SK-N-MC (cell line): ENCODE measurements around the gene ESPNL.

Source experiments
- DNase-seq: peaks from one replicate; pipeline ENCODE4 v3.0.0-alpha.2; 2011; ENCODE audit warnings: low read depth, low spot score
- H3K27ac ChIP-seq: fragments of 200-600 bp; sonication (generic); 2 replicates; pipeline ENCODE4 v1.5.1; 2016; ENCODE audit warnings: mixed run types
- H3K36me3 ChIP-seq: fragments of 200-600 bp; sonication (generic); 2 replicates; pipeline ENCODE4 v1.6.1; 2017; ENCODE audit warnings: antibody characterized with exemption, low read length, mixed read lengths; ENCODE audit not compliant: insufficient read depth
- H3K4me3 ChIP-seq: fragments of 200-600 bp; sonication (generic); 2 replicates; pipeline ENCODE4 v1.5.1; 2016
- H3K9ac ChIP-seq: fragments of 200-600 bp; sonication (generic); 2 replicates; pipeline ENCODE4 v1.8.0; 2017; ENCODE audit warnings: mixed run types, mixed read lengths; ENCODE audit not compliant: insufficient read length
- H3K9me3 ChIP-seq: fragments of 200-600 bp; sonication (generic); 2 replicates; pipeline ENCODE4 v1.6.1; 2017; ENCODE audit warnings: low read depth, mild to moderate bottlenecking, antibody characterized with exemption, low read length, moderate library complexity, mixed read lengths
- EZH2 ChIP-seq: fragments of 200-600 bp; sonication (generic); IDR thresholded peaks from one replicate; pipeline ENCODE4 v1.6.1; 2017; ENCODE audit warnings: antibody characterized with exemption
- FOXP2 ChIP-seq: optimal IDR thresholded peaks from 2 replicates; pipeline ENCODE3; 2011; ENCODE audit warnings: mild to moderate bottlenecking, moderate library complexity; ENCODE audit not compliant: insufficient read depth; ENCODE audit errors: extremely low read length, control extremely low read depth
- POLR2AphosphoS5 ChIP-seq: IDR thresholded peaks from 2 replicates; pipeline ENCODE4 v1.6.1; 2012; ENCODE audit warnings: mild to moderate bottlenecking, low read depth, low read length, borderline replicate concordance

ESPNL gene

DNA sequence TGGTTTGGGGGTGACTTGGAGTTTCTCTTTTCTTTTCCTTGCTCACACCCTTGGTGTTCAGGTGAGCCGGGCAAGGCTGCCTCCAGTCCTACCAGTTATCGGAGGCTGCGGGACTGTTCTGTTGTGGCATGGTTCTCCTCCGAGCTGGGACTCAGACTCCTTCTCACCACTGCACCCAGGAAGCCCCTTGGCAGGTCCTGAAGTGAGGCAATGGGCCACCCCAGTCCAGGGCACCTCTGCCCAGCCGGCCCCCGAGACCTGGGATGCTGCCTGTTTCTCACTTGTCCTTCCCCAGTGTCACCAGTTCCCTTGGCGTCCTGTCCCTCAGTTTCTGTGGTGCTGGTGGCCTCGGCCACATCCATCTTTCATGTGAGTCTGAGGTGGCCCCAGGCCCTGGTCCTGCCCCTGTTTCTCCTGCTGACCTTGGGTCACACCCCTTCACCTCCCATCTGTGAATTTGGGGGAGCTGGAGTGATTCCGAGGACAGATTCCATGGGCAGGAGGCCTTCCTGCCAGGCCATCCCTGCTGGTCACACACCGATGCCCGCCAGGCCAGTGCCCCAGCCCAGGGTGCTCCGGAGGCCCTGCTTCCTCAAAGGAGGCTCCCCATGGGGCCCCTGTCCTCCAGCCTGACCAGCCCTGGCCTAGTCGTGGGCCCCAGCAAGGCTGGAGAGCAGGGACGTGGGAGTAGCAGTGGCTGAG, 31.8 kb downstream of the ESPNL start:
- TF ChIP-seq FOXP2 (no peak), EZH2 (no peak), POLR2AphosphoS5 (no peak)
- no peak for DNase-seq
- no peak overlapping the region for H3K9ac ChIP-seq

GRCh38 chr2:238132463-238133450, 32.6 kb downstream of the ESPNL start:
- no peaks in the 10 kb centered on the region for H3K9me3 ChIP-seq
- DNase-seq, result no peak
- no peak overlapping the region for H3K9ac ChIP-seq
- H3K27ac ChIP-seq, result no peak overlapping the region
- H3K4me3 ChIP-seq, result no peak overlapping the region
- no peaks in the 10 kb centered on the region for H3K36me3 ChIP-seq
- no peak for TF ChIP-seq FOXP2
- TF ChIP-seq POLR2AphosphoS5, result no peak
- no peak for TF ChIP-seq EZH2

More for the DNA sequence above, 31.8 kb downstream of the ESPNL start:
- Histone ChIP-seq H3K36me3 (no peaks in the 10 kb centered on the region), H3K4me3 (no peak overlapping the region), H3K27ac (no peak overlapping the region), H3K9me3 (0 out of 2 replicates have a peak, but pooled peaks cover under 1% of the 10 kb centered on the region)

GRCh38 chr2:238133499-238134392, 33.6 kb downstream of the ESPNL start:
- no peak for DNase-seq
- no peaks in the 10 kb centered on the region for H3K9me3 ChIP-seq
- no peak overlapping the region for H3K4me3 ChIP-seq
- H3K36me3 ChIP-seq, result no peaks in the 10 kb centered on the region
- no peak overlapping the region for H3K9ac ChIP-seq
- no peak for TF ChIP-seq FOXP2
- no peak overlapping the region for H3K27ac ChIP-seq

GRCh38 chr2:238134393-238134785, 34.2 kb downstream of the ESPNL start:
- no peak for DNase-seq
- Histone ChIP-seq H3K9ac (no peak overlapping the region), H3K27ac (no peak overlapping the region), H3K4me3 (no peak overlapping the region), H3K36me3 (no peaks in the 10 kb centered on the region), H3K9me3 (no peaks in the 10 kb centered on the region)
- TF ChIP-seq FOXP2 (no peak), POLR2AphosphoS5 (no peak), EZH2 (no peak)

DNA sequence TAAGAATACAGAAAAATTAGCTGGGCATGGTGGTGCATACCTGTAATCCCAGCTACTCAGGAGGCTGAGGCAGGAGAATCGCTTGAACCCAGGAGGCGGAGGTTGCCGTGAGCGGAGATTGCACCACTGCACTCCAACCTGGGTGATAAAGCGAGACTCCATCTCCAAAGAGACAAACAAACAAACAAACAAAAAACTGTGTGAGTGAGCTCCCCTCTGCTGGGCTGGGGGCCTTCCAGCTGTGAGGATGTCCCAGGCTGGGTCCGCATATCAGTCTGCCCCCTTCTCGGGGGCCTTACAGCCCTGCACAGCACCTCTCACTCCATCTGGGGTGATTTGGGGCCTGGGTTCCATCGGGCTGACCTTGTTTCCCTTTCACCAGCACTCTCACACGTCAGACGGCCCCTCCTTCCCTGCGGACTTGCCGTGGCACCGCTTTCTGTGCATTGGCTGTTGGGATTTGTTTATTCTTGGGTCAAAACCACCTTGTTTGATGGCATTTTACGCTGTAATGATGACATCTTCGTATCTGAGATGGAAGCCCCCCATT, 35.5 kb downstream of the ESPNL start:
- TF ChIP-seq FOXP2, result no peak
- TF ChIP-seq POLR2AphosphoS5, result no peak
- no peak for TF ChIP-seq EZH2
- Histone ChIP-seq H3K9me3 (no peaks in the 10 kb centered on the region), H3K9ac (no peak overlapping the region), H3K27ac (no peak overlapping the region), H3K36me3 (no peaks in the 10 kb centered on the region), H3K4me3 (no peak overlapping the region)
- no peak for DNase-seq

DNA sequence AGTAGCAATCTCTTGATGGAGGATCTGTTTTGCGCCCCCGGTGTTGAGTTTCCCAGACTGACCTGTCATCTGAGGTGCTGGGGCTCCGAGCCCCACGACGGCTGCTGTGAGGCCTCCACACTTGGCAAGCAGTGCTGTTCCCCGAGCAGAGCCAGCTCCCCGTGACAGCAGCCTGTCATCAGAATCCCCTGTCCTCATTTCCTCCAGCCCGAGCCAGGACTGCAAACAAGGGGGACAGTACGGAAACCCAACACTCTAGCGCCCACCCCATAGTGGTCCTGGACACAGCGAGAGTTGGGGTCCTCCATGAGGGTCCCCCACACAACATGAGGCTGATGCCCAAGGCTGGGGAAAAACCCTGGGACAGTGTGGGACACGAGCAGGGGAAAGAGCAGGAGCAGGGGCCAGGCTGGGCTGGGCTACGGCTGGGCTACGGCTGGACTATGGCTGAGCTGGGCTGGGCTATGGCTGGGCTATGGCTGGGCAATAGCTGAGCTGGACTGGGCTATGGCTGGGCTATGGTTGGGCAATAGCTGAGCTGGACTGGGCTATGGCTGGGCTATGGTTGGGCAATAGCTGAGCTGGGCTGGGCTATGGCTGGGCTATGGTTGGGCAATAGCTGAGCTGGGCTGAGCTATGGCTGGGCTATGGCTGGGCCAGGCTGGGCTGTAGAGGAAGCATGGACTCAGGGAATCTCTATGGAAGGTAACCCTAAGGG, 36.8 kb downstream of the ESPNL start:
- H3K36me3 ChIP-seq, result no peaks in the 10 kb centered on the region
- DNase-seq, result no peak
- no peak overlapping the region for H3K27ac ChIP-seq
- H3K9ac ChIP-seq, result no peak overlapping the region
- TF ChIP-seq FOXP2 (no peak), POLR2AphosphoS5 (no peak), EZH2 (no peak)
- no peaks in the 10 kb centered on the region for H3K9me3 ChIP-seq
- no peak overlapping the region for H3K4me3 ChIP-seq

DNA sequence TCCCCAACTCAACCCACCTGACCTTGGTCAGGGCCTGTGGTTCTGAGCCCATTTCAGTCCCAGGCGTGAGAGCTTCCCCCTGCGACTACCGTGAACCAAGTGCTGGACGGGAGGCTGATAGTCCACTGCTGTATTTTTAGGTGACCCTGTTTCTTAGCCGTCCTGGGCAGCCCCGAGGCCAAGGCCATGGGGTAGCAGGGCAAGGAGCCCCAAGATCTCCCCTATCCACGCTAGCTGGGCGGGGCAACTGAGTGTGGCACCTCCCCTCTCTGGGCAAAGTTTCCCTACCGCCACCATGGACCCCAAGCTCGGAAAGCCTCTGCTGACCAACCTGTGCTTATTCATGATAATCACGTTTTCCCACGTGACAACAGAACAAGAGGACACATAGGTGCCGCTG, 37.7 kb downstream of the ESPNL start:
- DNase-seq, result no peak
- Histone ChIP-seq H3K9ac (no peak overlapping the region), H3K27ac (no peak overlapping the region), H3K36me3 (no peaks in the 10 kb centered on the region), H3K4me3 (no peak overlapping the region), H3K9me3 (no peaks in the 10 kb centered on the region)
- TF ChIP-seq EZH2, result no peak
- no peak for TF ChIP-seq POLR2AphosphoS5
- no peak for TF ChIP-seq FOXP2
